ENCODE data around the gene HIP1R. TPM values are rescaled to one million over a fixed set of nuclear protein-coding genes. Genes with fewer than 3 reads are reported as not detected.
A peak's percentile ranks its signal among the peaks of the same experiment; 100 is the strongest.

The HIP1R gene
- total and polyA plus RNA-seq, 8 donors: 52.1 to 395 (median 89.8) TPM

GRCh38 chr12:122880155-122880667 is 45.0 kb downstream of the HIP1R start:
- H3K4me1 ChIP-seq: peaks cover 28 to 99% (median 84%) of the 10 kb centered on the region in 4 donors
- TF ChIP-seq EP300 (IDR thresholded peaks at IDR 0.05) (no peak), CTCF (IDR thresholded peaks at IDR 0.05) (no peak), POLR2A (IDR thresholded peaks at IDR 0.05) (no peak), POLR2AphosphoS5 (IDR thresholded peaks at IDR 0.05) (no peak)
- H3K4me3 ChIP-seq: no peak overlapping the region
- H3K36me3 ChIP-seq: peaks cover 0 to 9% (median 4%) of the 10 kb centered on the region in 4 donors
- intact Hi-C loops (cut with DNase I; ENCODE audit: low total_unique reads): no loop called here
- H3K27me3 ChIP-seq: no peaks in the 10 kb centered on the region
- H3K9me3 ChIP-seq: no peaks in the 10 kb centered on the region
- DNase-seq: peak in 1 of 2 donors; percentile 57
- H3K27ac ChIP-seq: peak overlapping the region in 3 of 5 donors; percentile 16 to 49 (median 16)
- WGBS, 5 donors: 44 to 64% (median 50%) methylated on average over 10 of the region's 10 CpGs

GRCh38 chr12:122880668-122881067 is 45.4 kb downstream of the HIP1R start:
- no peak overlapping the region for H3K4me3 ChIP-seq
- intact Hi-C loops (cut with DNase I; ENCODE audit: low total_unique reads): no loop called here
- no peaks in the 10 kb centered on the region for H3K9me3 ChIP-seq
- H3K27me3 ChIP-seq: no peaks in the 10 kb centered on the region
- DNase-seq: peak in 1 of 2 donors; percentile 75
- peaks cover 0 to 9% (median 4%) of the 10 kb centered on the region in 4 donors for H3K36me3 ChIP-seq
- peak overlapping the region in 3 of 5 donors; percentile 6 to 16 (median 16) for H3K27ac ChIP-seq
- TF ChIP-seq POLR2AphosphoS5 (IDR thresholded peaks at IDR 0.05) (no peak), CTCF (IDR thresholded peaks at IDR 0.05) (no peak), EP300 (IDR thresholded peaks at IDR 0.05) (no peak), POLR2A (IDR thresholded peaks at IDR 0.05) (no peak)
- 53 to 63% (median 56%) methylated on average over 8 of the region's 8 CpGs for WGBS, 5 donors
- peaks cover 28 to 95% (median 81%) of the 10 kb centered on the region in 4 donors for H3K4me1 ChIP-seq

- Histone ChIP-seq H3K27ac (peak overlapping the region in 1 of 5 donors; percentile 6), H3K36me3 (peaks cover 0 to 9% (median 0%) of the 10 kb centered on the region in 4 donors), H3K27me3 (no peaks in the 10 kb centered on the region), H3K9me3 (no peaks in the 10 kb centered on the region), H3K4me3 (no peak overlapping the region), H3K4me1 (peaks cover 49 to 94% (median 82%) of the 10 kb centered on the region in 4 donors)
- 71 to 84% (median 78%) methylated on average over 11 of the region's 11 CpGs for WGBS, 5 donors
- DNase-seq: no peak
- no peak for TF ChIP-seq POLR2AphosphoS5 (IDR thresholded peaks at IDR 0.05)
- no peak for TF ChIP-seq CTCF (IDR thresholded peaks at IDR 0.05)
- no peak for TF ChIP-seq POLR2A (IDR thresholded peaks at IDR 0.05)
- no peak for TF ChIP-seq EP300 (IDR thresholded peaks at IDR 0.05)
- intact Hi-C loops (cut with DNase I; ENCODE audit: low total_unique reads): no loop called here
Observed at GRCh38 chr12:122882908-122883558, 47.8 kb downstream of the HIP1R start.

GRCh38 chr12:122884091-122884826 is 49.0 kb downstream of the HIP1R start:
- intact Hi-C loops (cut with DNase I; ENCODE audit: low total_unique reads): no loop called here
- TF ChIP-seq CTCF (IDR thresholded peaks at IDR 0.05) (no peak), POLR2AphosphoS5 (IDR thresholded peaks at IDR 0.05) (no peak), EP300 (IDR thresholded peaks at IDR 0.05) (no peak), POLR2A (IDR thresholded peaks at IDR 0.05) (no peak)
- DNase-seq: no peak
- Histone ChIP-seq H3K9me3 (no peaks in the 10 kb centered on the region), H3K4me3 (no peak overlapping the region), H3K36me3 (peaks cover 0 to 5% (median 0%) of the 10 kb centered on the region in 4 donors), H3K27me3 (no peaks in the 10 kb centered on the region), H3K4me1 (peaks cover 61 to 95% (median 83%) of the 10 kb centered on the region in 4 donors), H3K27ac (peak overlapping the region in 3 of 5 donors; percentile 13 to 46 (median 25))
- WGBS, 5 donors: 60 to 68% (median 65%) methylated on average over 6 of the region's 6 CpGs
